SK-N-SH (cell line): ENCODE results near the gene CDV3. TPM values are rescaled to one million over a fixed set of nuclear protein-coding genes. Genes with fewer than 3 reads are reported as not detected.

Source experiments
- CTCF ChIA-PET: fragments of 300-600, 350-600 bp; formaldehyde crosslinking; extraction: SDS; loops from one replicate; lab custom pipeline; 2021; lab: Yijun Ruan, JAX
- POLR2A ChIA-PET: fragments of 350-600 bp; sonication (Branson Sonifier 250); formaldehyde crosslinking; extraction: SDS; loops from one replicate; lab custom pipeline; 2020; ENCODE audit warnings: antibody characterized with exemption, inconsistent platforms; lab: Yijun Ruan, JAX
- DNase-seq: peaks from one replicate; pipeline ENCODE4 v3.0.0; 2012
- H2AFZ ChIP-seq: fragments of 200-600 bp; sonication (generic); 2 replicates; pipeline ENCODE4 v1.8.1; 2016; ENCODE audit warnings: antibody characterized with exemption, mild to moderate bottlenecking, low read depth
- H3F3A ChIP-seq: fragments of 200-600 bp; sonication (generic); replicated peaks from 2 replicates; pipeline ENCODE3; 2016; ENCODE audit warnings: antibody characterized with exemption, mild to moderate bottlenecking; ENCODE audit not compliant: insufficient read depth
- H3K27ac ChIP-seq, 2 experiments: fragments of 200-500 bp in 1 of 2; fragments of 200-600 bp in 1 of 2; sonication (Bioruptor generic) in 1 of 2; sonication (generic), shearing (Covaris generic) in 1 of 2; 2 replicates each; pipeline versions ENCODE4 v1.5.1 to v1.6.1; 2014 to 2016; ENCODE audit warnings: low read depth in 2 of 2, inconsistent platforms in 1 of 2, low read length in 1 of 2, mild to moderate bottlenecking in 1 of 2, mixed read lengths in 1 of 2
- H3K27me3 ChIP-seq: fragments of 200-600 bp; sonication (generic), shearing (Covaris generic); 2 replicates; pipeline ENCODE4 v1.6.1; 2016; ENCODE audit warnings: mixed run types; ENCODE audit not compliant: insufficient read depth
- H3K36me3 ChIP-seq, 2 experiments: fragments of 200-500 bp in 1 of 2; fragments of 200-600 bp in 1 of 2; sonication (Bioruptor generic) in 1 of 2; sonication (generic) in 1 of 2; replicated peaks in 1 of 2; 2 replicates each; pipeline versions ENCODE3 to v1.5.1; 2014 to 2016; ENCODE audit warnings: low read length in 1 of 2, mild to moderate bottlenecking in 1 of 2; ENCODE audit not compliant: insufficient read depth in 2 of 2, control insufficient read depth in 1 of 2
- H3K4me1 ChIP-seq, 2 experiments: fragments of 200-500 bp in 1 of 2; fragments of 200-600 bp in 1 of 2; sonication (Bioruptor generic) in 1 of 2; sonication (generic), shearing (Covaris generic) in 1 of 2; 2 replicates each; pipeline versions ENCODE4 v1.5.1 to v1.6.1; 2014 to 2016; ENCODE audit warnings: low read depth in 1 of 2, low read length in 1 of 2, mixed run types in 1 of 2; ENCODE audit not compliant: insufficient read depth in 2 of 2, control insufficient read depth in 1 of 2
- H3K4me2 ChIP-seq: fragments of 200-600 bp; sonication (generic), shearing (Covaris generic); 2 replicates; pipeline ENCODE4 v1.6.1; 2017; ENCODE audit warnings: mixed run types
- H3K4me3 ChIP-seq, 2 experiments: fragments of 200-500 bp in 1 of 2; fragments of 200-600 bp in 1 of 2; sonication (Bioruptor generic) in 1 of 2; sonication (generic), shearing (Covaris generic) in 1 of 2; 2 replicates each; pipeline versions ENCODE4 v1.5.1 to v1.8.1; 2014 to 2016; ENCODE audit warnings: low read depth in 2 of 2, inconsistent platforms in 1 of 2, low read length in 1 of 2, mild to moderate bottlenecking in 1 of 2, mixed read lengths in 1 of 2, moderate library complexity in 1 of 2
- H3K79me2 ChIP-seq: fragments of 200-600 bp; sonication (generic); 2 replicates; pipeline ENCODE4 v1.8.1; 2017; ENCODE audit warnings: mild to moderate bottlenecking; ENCODE audit not compliant: insufficient read depth
- H3K9ac ChIP-seq: fragments of 200-600 bp; sonication (generic); 2 replicates; pipeline ENCODE4 v1.6.1; 2017; ENCODE audit warnings: mixed run types
- H3K9me2 ChIP-seq: fragments of 200-600 bp; sonication (generic); 2 replicates; pipeline ENCODE4 v1.6.1; 2017; ENCODE audit warnings: mixed run types
- H3K9me3 ChIP-seq: fragments of 200-600 bp; sonication (generic); 2 replicates; pipeline ENCODE4 v1.6.1; 2017; ENCODE audit warnings: mixed run types, mild to moderate bottlenecking, moderate library complexity
- H4K20me1 ChIP-seq: fragments of 200-600 bp; sonication (generic); 2 replicates; pipeline ENCODE4 v1.6.1; 2017; ENCODE audit warnings: mild to moderate bottlenecking, mixed run types; ENCODE audit not compliant: insufficient read depth
- CHD2 ChIP-seq: fragments of 150-350 bp; IDR thresholded peaks from 2 replicates; pipeline ENCODE4 v1.6.1; 2018; ENCODE audit warnings: low read length; ENCODE audit not compliant: partially characterized antibody
- CTCF ChIP-seq: fragments of 200-600 bp; sonication (generic); IDR thresholded peaks from 2 replicates; pipeline ENCODE4 v1.6.1; 2017; ENCODE audit warnings: antibody characterized with exemption, mild to moderate bottlenecking, moderate library complexity
- FOSL2 ChIP-seq: IDR thresholded peaks from 2 replicates; pipeline ENCODE4 v1.4.0; 2012; ENCODE audit warnings: low read depth, mild to moderate bottlenecking, moderate library complexity, borderline replicate concordance
- GABPA ChIP-seq: IDR thresholded peaks from 2 replicates; pipeline ENCODE4 v1.4.0; 2012; ENCODE audit warnings: low read depth, mild to moderate bottlenecking
- GATA2 ChIP-seq: sonication (generic); formaldehyde crosslinking; IDR thresholded peaks from 2 replicates; pipeline ENCODE4 v1.5.0; 2020; ENCODE audit warnings: mild to moderate bottlenecking, missing genetic modification reagents
- JUND ChIP-seq: IDR thresholded peaks from 2 replicates; pipeline ENCODE4 v1.4.0; 2012
- MAX ChIP-seq: IDR thresholded peaks from 2 replicates; pipeline ENCODE4 v1.4.0; 2012; ENCODE audit warnings: low read depth
- MXI1 ChIP-seq: IDR thresholded peaks from 2 replicates; pipeline ENCODE4 v1.6.1; 2012; ENCODE audit warnings: mild to moderate bottlenecking, low read depth, low read length, improper control_type of control experiment
- NFIC ChIP-seq: IDR thresholded peaks from 2 replicates; pipeline ENCODE4 v1.4.0; 2012; ENCODE audit warnings: borderline replicate concordance
- POLR2AphosphoS5 ChIP-seq: IDR thresholded peaks from 2 replicates; pipeline ENCODE4 v1.6.1; 2012; ENCODE audit warnings: low read depth, low read length
- RCOR1 ChIP-seq: fragments of 150-350 bp; IDR thresholded peaks from 2 replicates; pipeline ENCODE4 v1.6.1; 2017; ENCODE audit warnings: antibody characterized with exemption, low read length
- RFX5 ChIP-seq: IDR thresholded peaks from 2 replicates; pipeline ENCODE4 v1.6.1; 2012; ENCODE audit warnings: mild to moderate bottlenecking, improper control_type of control experiment, low read length
- RXRA ChIP-seq: IDR thresholded peaks from 2 replicates; pipeline ENCODE4 v1.4.0; 2012; ENCODE audit warnings: low read depth, mild to moderate bottlenecking, borderline replicate concordance
- SMC3 ChIP-seq: IDR thresholded peaks from 2 replicates; pipeline ENCODE4 v1.6.1; 2012; ENCODE audit warnings: low read depth, low read length, improper control_type of control experiment
- TCF12 ChIP-seq: IDR thresholded peaks from 2 replicates; pipeline ENCODE4 v1.4.0; 2012
- TEAD4 ChIP-seq: IDR thresholded peaks from 2 replicates; pipeline ENCODE4 v1.4.0; 2012; ENCODE audit warnings: mild to moderate bottlenecking, borderline replicate concordance; ENCODE audit not compliant: insufficient read depth
- YY1 ChIP-seq: IDR thresholded peaks from 2 replicates; pipeline ENCODE4 v1.4.0; 2012; ENCODE audit warnings: low read depth, mild to moderate bottlenecking
- WGBS: methylation state at CpG from one replicate; pipeline ENCODE4 v1.1.6; 2017; ENCODE audit warnings: low lambda C conversion rate; 5-methylcytosine and 5-hydroxymethylcytosine counted together
- polyA plus RNA-seq, 3 experiments: library from polyadenylated mRNA; depleted of rRNA; stranded (reverse); fragments of >200 nt; gene quantifications; 2 replicates each; pipeline ENCODE4 v1.2.3, GENCODE V29; 2012
- TF ChIP-seq, protein P1 (sequence below): fragments of 150-350 bp; IDR thresholded peaks from 2 replicates; pipeline ENCODE4 v1.6.1; 2016; ENCODE audit warnings: mild to moderate bottlenecking, low read depth, low read length

Gene CDV3
- polyA plus RNA-seq, 1 of the 3 experiments (the other 2 are of a cell fraction): 35.4 TPM

DNA sequence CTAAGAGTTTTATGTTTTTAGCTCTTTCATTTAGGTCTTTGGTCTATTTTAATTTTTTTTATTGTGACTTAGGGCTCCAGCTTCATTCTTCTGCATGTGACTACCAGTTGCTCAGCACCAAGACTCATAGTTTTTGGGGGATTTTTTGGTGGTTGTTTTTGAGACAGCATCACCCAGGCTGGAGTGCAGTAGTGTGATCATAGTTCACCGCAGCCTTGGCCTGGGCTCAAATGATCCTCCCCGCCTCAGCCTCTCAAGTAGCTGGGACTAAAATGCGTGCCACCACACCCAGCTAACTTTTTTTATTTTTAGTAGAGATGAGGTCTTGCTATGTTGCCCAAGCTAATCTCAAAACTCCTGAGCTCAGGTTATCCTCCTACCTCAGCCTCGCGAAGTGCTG, 19.4 kb downstream of the CDV3 start:
- Histone ChIP-seq H3K9ac (no peak overlapping the region), H3F3A (peaks cover 39% of the 10 kb centered on the region), H3K9me3 (no peaks in the 10 kb centered on the region), H3K4me1 (peaks cover 0 to 4% of the 10 kb centered on the region in 2 experiments; a peak in 2 of 4 replicates), H3K9me2 (no peaks in the 10 kb centered on the region), H3K4me2 (no peak overlapping the region), H3K27ac (no peak overlapping the region), H2AFZ (no peak overlapping the region), H3K27me3 (no peaks in the 10 kb centered on the region), H4K20me1 (peaks cover 10% of the 10 kb centered on the region), H3K36me3 (peaks cover 21 to 27% of the 10 kb centered on the region in 2 experiments), H3K4me3 (no peak overlapping the region), H3K79me2 (peaks cover 18% of the 10 kb centered on the region; the same call in 1 of the 2 replicates)
- ChIA-PET CTCF (interaction anchor here (1.2 kb wide), 1 partner anchor 8 kb away, joined by 3 read pairs; no protein-coding TSS in a partner anchor), POLR2A (interaction anchor here (1.2 kb wide), 1 partner anchor 155 kb away, joined by 3 read pairs; no protein-coding TSS in a partner anchor)
- TF ChIP-seq NFIC: no peak
- no peak for TF ChIP-seq MAX
- TF ChIP-seq, protein P1, sequence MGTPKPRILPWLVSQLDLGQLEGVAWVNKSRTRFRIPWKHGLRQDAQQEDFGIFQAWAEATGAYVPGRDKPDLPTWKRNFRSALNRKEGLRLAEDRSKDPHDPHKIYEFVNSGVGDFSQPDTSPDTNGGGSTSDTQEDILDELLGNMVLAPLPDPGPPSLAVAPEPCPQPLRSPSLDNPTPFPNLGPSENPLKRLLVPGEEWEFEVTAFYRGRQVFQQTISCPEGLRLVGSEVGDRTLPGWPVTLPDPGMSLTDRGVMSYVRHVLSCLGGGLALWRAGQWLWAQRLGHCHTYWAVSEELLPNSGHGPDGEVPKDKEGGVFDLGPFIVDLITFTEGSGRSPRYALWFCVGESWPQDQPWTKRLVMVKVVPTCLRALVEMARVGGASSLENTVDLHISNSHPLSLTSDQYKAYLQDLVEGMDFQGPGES: no peak
- TF ChIP-seq CHD2: no peak
- no peak for TF ChIP-seq POLR2AphosphoS5
- DNase-seq: no peak
- 99% methylated on average over 5 of the region's 5 CpGs for WGBS

GRCh38 chr3:133593243-133593642, 19.8 kb downstream of the CDV3 start:
- POLR2A ChIA-PET: interaction anchor here (1.2 kb wide), 1 partner anchor 155 kb away, joined by 3 read pairs; no protein-coding TSS in a partner anchor

More at GRCh38 chr3:133593243-133593642, 19.8 kb downstream of the CDV3 start:
- no peak overlapping the region for H3K4me2 ChIP-seq
- WGBS: 94% methylated on average over 2 of the region's 2 CpGs
- DNase-seq: no peak
- no peaks in the 10 kb centered on the region for H3K9me3 ChIP-seq
- H3K4me3 ChIP-seq: no peak overlapping the region
- H3K36me3 ChIP-seq: peaks cover 17 to 23% of the 10 kb centered on the region in 2 experiments
- H3K9ac ChIP-seq: no peak overlapping the region
- CTCF ChIA-PET: interaction anchor here (1.2 kb wide), 1 partner anchor 8 kb away, joined by 3 read pairs; no protein-coding TSS in a partner anchor
- H4K20me1 ChIP-seq: peaks cover 10% of the 10 kb centered on the region
- no peak overlapping the region for H2AFZ ChIP-seq
- H3K4me1 ChIP-seq: peaks cover 0 to 4% of the 10 kb centered on the region in 2 experiments; a peak in 1 of 4 replicates
- peaks cover 14% of the 10 kb centered on the region; the same call in 1 of the 2 replicates for H3K79me2 ChIP-seq
- TF ChIP-seq GATA2 (CRISPR knock-in tag) (no peak), TEAD4 (no peak), CTCF (no peak), YY1 (no peak), TCF12 (no peak), RXRA (no peak), MXI1 (no peak), RFX5 (no peak), FOSL2 (no peak), GABPA (no peak), JUND (no peak), RCOR1 (no peak), SMC3 (no peak), POLR2AphosphoS5 (no peak)
- no peak overlapping the region for H3K27ac ChIP-seq
- H3K9me2 ChIP-seq: no peaks in the 10 kb centered on the region
- no peaks in the 10 kb centered on the region for H3K27me3 ChIP-seq
- peaks cover 38% of the 10 kb centered on the region for H3F3A ChIP-seq
